ENCODE results near the gene MNAT1. TPM values are rescaled to one million over a fixed set of nuclear protein-coding genes. Genes with fewer than 3 reads are reported as not detected.

Gene MNAT1
- total and polyA plus RNA-seq, 9 donors, result 43.7 to 102 (median 49.4) TPM

- Histone ChIP-seq H3K36me3 (ENCODE audit: control insufficient read depth, insufficient read depth, low read length) (no peaks in the 10 kb centered on the region), H3K27ac (ENCODE audit: low read length) (no peak overlapping the region), H3K27me3 (ENCODE audit: control insufficient read depth, insufficient read depth, low read length) (no peaks in the 10 kb centered on the region), H3K9me3 (replicated peaks; ENCODE audit: control insufficient read depth, low read depth, low read length) (no peaks in the 10 kb centered on the region), H3K4me3 (ENCODE audit: low read length) (no peak overlapping the region), H3K4me1 (ENCODE audit: control insufficient read depth, insufficient read depth, low read length) (peaks cover 2% of the 10 kb centered on the region)
- WGBS (ENCODE audit: insufficient coverage), result 100% methylated on average over 1 of the region's 4 CpGs
- no peak for DNase-seq
These were observed 1.6 kb upstream of the MNAT1 start for GRCh38 chr14:60732840-60733483.

GRCh38 chr14:60735416-60735815, 855 bp downstream of the MNAT1 start:
- H3K27ac ChIP-seq (ENCODE audit: low read length), result peak overlapping the region; percentile 89
- peak; percentile 38 for DNase-seq
- 15% methylated on average over 2 of the region's 5 CpGs for WGBS (ENCODE audit: insufficient coverage)

GRCh38 chr14:60736494-60736893, 1.9 kb downstream of the MNAT1 start:
- H3K4me1 ChIP-seq (ENCODE audit: control insufficient read depth, insufficient read depth, low read length), result peaks cover 2% of the 10 kb centered on the region
- WGBS (ENCODE audit: insufficient coverage), result no CpG with 5 or more reads among the region's 4 CpGs
- no peaks in the 10 kb centered on the region for H3K27me3 ChIP-seq (ENCODE audit: control insufficient read depth, insufficient read depth, low read length)
- DNase-seq, result peak; percentile 39
- no peak overlapping the region for H3K27ac ChIP-seq (ENCODE audit: low read length)
- H3K36me3 ChIP-seq (ENCODE audit: control insufficient read depth, insufficient read depth, low read length), result no peaks in the 10 kb centered on the region
- H3K4me3 ChIP-seq (ENCODE audit: low read length), result peak overlapping the region; percentile 9
- H3K9me3 ChIP-seq (replicated peaks; ENCODE audit: control insufficient read depth, low read depth, low read length), result no peaks in the 10 kb centered on the region

More at GRCh38 chr14:60735416-60735815, 855 bp downstream of the MNAT1 start:
- H3K36me3 ChIP-seq (ENCODE audit: control insufficient read depth, insufficient read depth, low read length), result no peaks in the 10 kb centered on the region
- H3K27me3 ChIP-seq (ENCODE audit: control insufficient read depth, insufficient read depth, low read length), result no peaks in the 10 kb centered on the region
- no peaks in the 10 kb centered on the region for H3K9me3 ChIP-seq (replicated peaks; ENCODE audit: control insufficient read depth, low read depth, low read length)
- H3K4me3 ChIP-seq (ENCODE audit: low read length), result peak overlapping the region; percentile 79
- H3K4me1 ChIP-seq (ENCODE audit: control insufficient read depth, insufficient read depth, low read length), result peaks cover 2% of the 10 kb centered on the region

GRCh38 chr14:60738843-60739508, 4.4 kb downstream of the MNAT1 start:
- H3K4me3 ChIP-seq (ENCODE audit: low read length), result no peak overlapping the region
- no peaks in the 10 kb centered on the region for H3K27me3 ChIP-seq (ENCODE audit: control insufficient read depth, insufficient read depth, low read length)
- no peak for DNase-seq
- 67% methylated on average over 1 of the region's 4 CpGs for WGBS (ENCODE audit: insufficient coverage)
- H3K27ac ChIP-seq (ENCODE audit: low read length), result no peak overlapping the region
- no peaks in the 10 kb centered on the region for H3K9me3 ChIP-seq (replicated peaks; ENCODE audit: control insufficient read depth, low read depth, low read length)
- peaks cover 2% of the 10 kb centered on the region for H3K4me1 ChIP-seq (ENCODE audit: control insufficient read depth, insufficient read depth, low read length)
- H3K36me3 ChIP-seq (ENCODE audit: control insufficient read depth, insufficient read depth, low read length), result no peaks in the 10 kb centered on the region

GRCh38 chr14:60744566-60744965, 10.0 kb downstream of the MNAT1 start:
- Histone ChIP-seq H3K9me3 (replicated peaks; ENCODE audit: control insufficient read depth, low read depth, low read length) (no peaks in the 10 kb centered on the region), H3K4me3 (ENCODE audit: low read length) (no peak overlapping the region), H3K36me3 (ENCODE audit: control insufficient read depth, insufficient read depth, low read length) (no peaks in the 10 kb centered on the region), H3K27ac (ENCODE audit: low read length) (no peak overlapping the region), H3K4me1 (ENCODE audit: control insufficient read depth, insufficient read depth, low read length) (no peaks in the 10 kb centered on the region), H3K27me3 (ENCODE audit: control insufficient read depth, insufficient read depth, low read length) (no peaks in the 10 kb centered on the region)
- no peak for DNase-seq

- H3K27me3 ChIP-seq (ENCODE audit: control insufficient read depth, insufficient read depth, low read length), result no peaks in the 10 kb centered on the region
- no peaks in the 10 kb centered on the region for H3K9me3 ChIP-seq (replicated peaks; ENCODE audit: control insufficient read depth, low read depth, low read length)
- peaks cover 2% of the 10 kb centered on the region for H3K36me3 ChIP-seq (ENCODE audit: control insufficient read depth, insufficient read depth, low read length)
- H3K4me3 ChIP-seq (ENCODE audit: low read length), result no peak overlapping the region
- peaks cover 4% of the 10 kb centered on the region for H3K4me1 ChIP-seq (ENCODE audit: control insufficient read depth, insufficient read depth, low read length)
- no peak overlapping the region for H3K27ac ChIP-seq (ENCODE audit: low read length)
- DNase-seq, result no peak
- 86% methylated on average over 6 of the region's 7 CpGs for WGBS (ENCODE audit: insufficient coverage)
These were observed 18.9 kb downstream of the MNAT1 start for GRCh38 chr14:60753264-60754119.

GRCh38 chr14:60756847-60757246, 22.3 kb downstream of the MNAT1 start:
- no peaks in the 10 kb centered on the region for H3K9me3 ChIP-seq (replicated peaks; ENCODE audit: control insufficient read depth, low read depth, low read length)
- no CpG with 5 or more reads among the region's 1 CpG for WGBS (ENCODE audit: insufficient coverage)
- peaks cover 4% of the 10 kb centered on the region for H3K4me1 ChIP-seq (ENCODE audit: control insufficient read depth, insufficient read depth, low read length)
- H3K27me3 ChIP-seq (ENCODE audit: control insufficient read depth, insufficient read depth, low read length), result no peaks in the 10 kb centered on the region
- no peak overlapping the region for H3K4me3 ChIP-seq (ENCODE audit: low read length)
- peaks cover 2% of the 10 kb centered on the region for H3K36me3 ChIP-seq (ENCODE audit: control insufficient read depth, insufficient read depth, low read length)
- H3K27ac ChIP-seq (ENCODE audit: low read length), result peak overlapping the region; percentile 5
- DNase-seq, result peak; percentile 76

- Histone ChIP-seq H3K27me3 (ENCODE audit: control insufficient read depth, insufficient read depth, low read length) (no peaks in the 10 kb centered on the region), H3K27ac (ENCODE audit: low read length) (peak overlapping the region; percentile 5), H3K9me3 (replicated peaks; ENCODE audit: control insufficient read depth, low read depth, low read length) (no peaks in the 10 kb centered on the region), H3K4me3 (ENCODE audit: low read length) (no peak overlapping the region), H3K36me3 (ENCODE audit: control insufficient read depth, insufficient read depth, low read length) (peaks cover 2% of the 10 kb centered on the region), H3K4me1 (ENCODE audit: control insufficient read depth, insufficient read depth, low read length) (peaks cover 4% of the 10 kb centered on the region)
- WGBS (ENCODE audit: insufficient coverage), result no CpG with 5 or more reads among the region's 1 CpG
- DNase-seq, result peak; percentile 60
These were observed 23.0 kb downstream of the MNAT1 start for GRCh38 chr14:60757567-60758002.

- Histone ChIP-seq H3K4me1 (ENCODE audit: control insufficient read depth, insufficient read depth, low read length) (peaks cover 4% of the 10 kb centered on the region), H3K36me3 (ENCODE audit: control insufficient read depth, insufficient read depth, low read length) (peaks cover 1% of the 10 kb centered on the region), H3K4me3 (ENCODE audit: low read length) (no peak overlapping the region), H3K27me3 (ENCODE audit: control insufficient read depth, insufficient read depth, low read length) (no peaks in the 10 kb centered on the region), H3K9me3 (replicated peaks; ENCODE audit: control insufficient read depth, low read depth, low read length) (no peaks in the 10 kb centered on the region), H3K27ac (ENCODE audit: low read length) (peak overlapping the region; percentile 47)
- WGBS (ENCODE audit: insufficient coverage), result no CpG with 5 or more reads among the region's 2 CpGs
- DNase-seq, result peak; percentile 63
These were observed 24.3 kb downstream of the MNAT1 start for GRCh38 chr14:60758885-60759284.

GRCh38 chr14:60760209-60760608, 25.6 kb downstream of the MNAT1 start:
- H3K27me3 ChIP-seq (ENCODE audit: control insufficient read depth, insufficient read depth, low read length), result no peaks in the 10 kb centered on the region
- WGBS (ENCODE audit: insufficient coverage), result no CpG with 5 or more reads among the region's 1 CpG

More at GRCh38 chr14:60760209-60760608, 25.6 kb downstream of the MNAT1 start:
- H3K27ac ChIP-seq (ENCODE audit: low read length), result no peak overlapping the region
- H3K4me1 ChIP-seq (ENCODE audit: control insufficient read depth, insufficient read depth, low read length), result peaks cover 4% of the 10 kb centered on the region
- no peaks in the 10 kb centered on the region for H3K9me3 ChIP-seq (replicated peaks; ENCODE audit: control insufficient read depth, low read depth, low read length)
- no peak for DNase-seq
- no peak overlapping the region for H3K4me3 ChIP-seq (ENCODE audit: low read length)
- no peaks in the 10 kb centered on the region for H3K36me3 ChIP-seq (ENCODE audit: control insufficient read depth, insufficient read depth, low read length)

Measured in muscle of leg (tissue), 11 donors.